ENCODE data around the gene OR6J1. TPM values are rescaled to one million over a fixed set of nuclear protein-coding genes. Genes with fewer than 3 reads are reported as not detected.

The OR6J1 gene
- total RNA-seq, 1 experiment from 2014 or later: not detected

DNA sequence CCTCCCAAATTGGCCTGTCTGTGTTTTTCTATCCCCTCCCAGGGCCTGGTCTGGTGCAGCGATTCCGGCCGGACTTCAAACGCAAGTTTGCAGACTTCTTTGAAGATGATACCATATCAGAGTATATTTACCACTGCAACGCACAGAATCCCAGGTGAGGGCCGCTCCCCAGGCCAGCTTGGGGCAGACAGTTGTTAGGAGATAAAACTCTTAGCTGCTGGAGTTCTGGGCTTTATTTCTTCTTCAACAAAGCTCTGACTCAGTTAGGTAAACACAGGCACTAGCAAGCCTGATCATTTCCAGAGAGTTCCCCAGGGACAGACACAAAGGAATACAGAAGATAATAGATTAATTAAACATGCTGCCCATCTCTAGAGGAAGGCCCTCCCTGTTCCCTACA lies 37.8 kb downstream of the OR6J1 start:
- BruUV-seq (replicated peaks): no TSS peak
- ChIA-PET POLR2A (ENCODE audit: low non-redundant PET) (no interaction called here), CTCF (no interaction called here)
- Histone ChIP-seq H3K27ac (ENCODE audit: low read depth, low read length, poor library complexity, severe bottlenecking) (no peak overlapping the region), H3K4me1 (ENCODE audit: insufficient read depth, low read length, poor library complexity, severe bottlenecking) (no peaks in the 10 kb centered on the region), H3K9me3 (ENCODE audit: low read depth, low read length, poor library complexity, severe bottlenecking) (no peaks in the 10 kb centered on the region), H3K36me3 (ENCODE audit: insufficient read depth, low read length, poor library complexity, severe bottlenecking) (peaks cover 60% of the 10 kb centered on the region), H3K27me3 (replicated peaks; ENCODE audit: insufficient read depth, low read depth, low read length, poor library complexity) (no peaks in the 10 kb centered on the region), H3K4me3 (ENCODE audit: low read depth, low read length, poor library complexity, severe bottlenecking) (no peak overlapping the region)
- no peak for TF ChIP-seq EZH2 (IDR thresholded peaks at IDR 0.05; ENCODE audit: borderline replicate concordance, low read depth, low read length, poor library complexity, severe bottlenecking)
- TF ChIP-seq, protein P1, sequence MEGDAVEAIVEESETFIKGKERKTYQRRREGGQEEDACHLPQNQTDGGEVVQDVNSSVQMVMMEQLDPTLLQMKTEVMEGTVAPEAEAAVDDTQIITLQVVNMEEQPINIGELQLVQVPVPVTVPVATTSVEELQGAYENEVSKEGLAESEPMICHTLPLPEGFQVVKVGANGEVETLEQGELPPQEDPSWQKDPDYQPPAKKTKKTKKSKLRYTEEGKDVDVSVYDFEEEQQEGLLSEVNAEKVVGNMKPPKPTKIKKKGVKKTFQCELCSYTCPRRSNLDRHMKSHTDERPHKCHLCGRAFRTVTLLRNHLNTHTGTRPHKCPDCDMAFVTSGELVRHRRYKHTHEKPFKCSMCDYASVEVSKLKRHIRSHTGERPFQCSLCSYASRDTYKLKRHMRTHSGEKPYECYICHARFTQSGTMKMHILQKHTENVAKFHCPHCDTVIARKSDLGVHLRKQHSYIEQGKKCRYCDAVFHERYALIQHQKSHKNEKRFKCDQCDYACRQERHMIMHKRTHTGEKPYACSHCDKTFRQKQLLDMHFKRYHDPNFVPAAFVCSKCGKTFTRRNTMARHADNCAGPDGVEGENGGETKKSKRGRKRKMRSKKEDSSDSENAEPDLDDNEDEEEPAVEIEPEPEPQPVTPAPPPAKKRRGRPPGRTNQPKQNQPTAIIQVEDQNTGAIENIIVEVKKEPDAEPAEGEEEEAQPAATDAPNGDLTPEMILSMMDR (conservative IDR thresholded peaks at IDR 0.05; ENCODE audit: low read depth, low read length): no peak
- no peak for DNase-seq (ENCODE audit: low spot score)
- intact Hi-C loops (cut with micrococcal nuclease; ENCODE audit: unreplicated experiment): no loop called here

DNA sequence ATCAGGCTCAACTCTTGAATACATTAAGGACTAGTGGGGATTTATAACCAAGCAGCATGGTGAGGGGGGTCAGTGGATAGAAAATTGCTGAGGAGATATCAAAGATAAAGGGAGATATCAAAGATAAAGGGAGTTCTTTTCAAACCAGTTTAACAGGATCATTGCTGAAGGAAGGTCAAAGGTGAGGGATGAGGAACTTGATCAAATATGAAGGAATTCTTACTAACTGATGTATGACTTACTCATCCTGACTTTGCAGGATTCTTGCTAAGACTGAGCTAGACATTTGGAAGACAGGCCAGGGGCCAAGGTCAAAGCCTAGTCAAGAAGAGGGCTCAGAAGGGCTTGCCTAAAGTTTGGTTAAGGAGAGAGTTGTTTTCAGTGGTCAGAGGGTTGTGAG lies 41.3 kb downstream of the OR6J1 start:
- Histone ChIP-seq H3K9me3 (ENCODE audit: low read depth, low read length, poor library complexity, severe bottlenecking) (no peaks in the 10 kb centered on the region), H3K27me3 (replicated peaks; ENCODE audit: insufficient read depth, low read depth, low read length, poor library complexity) (no peaks in the 10 kb centered on the region), H3K4me3 (ENCODE audit: low read depth, low read length, poor library complexity, severe bottlenecking) (no peak overlapping the region), H3K27ac (ENCODE audit: low read depth, low read length, poor library complexity, severe bottlenecking) (no peak overlapping the region), H3K4me1 (ENCODE audit: insufficient read depth, low read length, poor library complexity, severe bottlenecking) (peaks cover 6% of the 10 kb centered on the region), H3K36me3 (ENCODE audit: insufficient read depth, low read length, poor library complexity, severe bottlenecking) (peaks cover 44% of the 10 kb centered on the region)
- TF ChIP-seq EZH2 (IDR thresholded peaks at IDR 0.05; ENCODE audit: borderline replicate concordance, low read depth, low read length, poor library complexity, severe bottlenecking): no peak
- TF ChIP-seq, protein P1 (conservative IDR thresholded peaks at IDR 0.05; ENCODE audit: low read depth, low read length): no peak
- ChIA-PET CTCF (no interaction called here), POLR2A (ENCODE audit: low non-redundant PET) (no interaction called here)
- intact Hi-C loops (cut with micrococcal nuclease; ENCODE audit: unreplicated experiment): no loop called here
- BruUV-seq (replicated peaks): no TSS peak
- DNase-seq (ENCODE audit: low spot score): no peak

DNA sequence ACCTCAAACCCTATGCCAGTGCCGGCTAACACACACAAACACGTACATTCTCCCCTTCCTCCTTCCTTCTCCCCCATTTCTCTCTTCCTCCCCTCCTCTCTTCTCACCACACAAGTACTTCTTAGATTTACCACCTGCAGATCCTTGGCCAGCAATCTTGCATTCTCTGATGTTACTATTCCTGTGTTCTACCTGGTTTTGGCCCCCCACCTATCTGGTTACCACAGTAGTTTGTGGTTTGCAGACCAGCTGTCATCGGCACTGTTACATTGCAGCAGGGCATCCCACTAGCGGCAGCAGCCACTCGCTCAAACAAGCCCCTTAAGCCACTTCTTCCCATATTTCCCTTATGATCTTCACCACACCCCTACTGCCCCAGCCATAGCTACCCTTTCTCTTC lies 42.2 kb downstream of the OR6J1 start:
- ChIA-PET POLR2A (ENCODE audit: low non-redundant PET) (interaction anchor here (0.7 kb wide), 1 partner anchor 45 kb away, joined by 4 read pairs; no protein-coding TSS in a partner anchor), CTCF (interaction anchor here (1.1 kb wide), 1 partner anchor 252 kb away, joined by 3 read pairs; no protein-coding TSS in a partner anchor)
- no peak overlapping the region for H3K27ac ChIP-seq (ENCODE audit: low read depth, low read length, poor library complexity, severe bottlenecking)
- no peak overlapping the region for H3K4me3 ChIP-seq (ENCODE audit: low read depth, low read length, poor library complexity, severe bottlenecking)
- no peak for TF ChIP-seq EZH2 (IDR thresholded peaks at IDR 0.05; ENCODE audit: borderline replicate concordance, low read depth, low read length, poor library complexity, severe bottlenecking)
- TF ChIP-seq, protein P1 (conservative IDR thresholded peaks at IDR 0.05; ENCODE audit: low read depth, low read length): no peak
- intact Hi-C loops (cut with micrococcal nuclease; ENCODE audit: unreplicated experiment): no loop called here
- H3K9me3 ChIP-seq (ENCODE audit: low read depth, low read length, poor library complexity, severe bottlenecking): no peaks in the 10 kb centered on the region
- peaks cover 6% of the 10 kb centered on the region for H3K4me1 ChIP-seq (ENCODE audit: insufficient read depth, low read length, poor library complexity, severe bottlenecking)
- peaks cover 39% of the 10 kb centered on the region for H3K36me3 ChIP-seq (ENCODE audit: insufficient read depth, low read length, poor library complexity, severe bottlenecking)
- DNase-seq (ENCODE audit: low spot score): no peak
- BruUV-seq (replicated peaks): no TSS peak
- no peaks in the 10 kb centered on the region for H3K27me3 ChIP-seq (replicated peaks; ENCODE audit: insufficient read depth, low read depth, low read length, poor library complexity)

All from A673 (cell line).